WTC11 (cell line): Measurements from ENCODE around the gene HHAT.

ENCODE experiments used
- CREB1 ChIP-seq: sonication (generic); formaldehyde crosslinking; IDR thresholded peaks from 2 replicates; pipeline ENCODE4 v1.8.0; 2023; ENCODE audit warnings: mild to moderate bottlenecking, missing genetic modification reagents
- CREM ChIP-seq: sonication (generic); formaldehyde crosslinking; IDR thresholded peaks from 2 replicates; pipeline ENCODE4 v1.8.1; 2022; ENCODE audit warnings: mild to moderate bottlenecking, missing genetic modification reagents, moderate library complexity
- CTCF ChIP-seq: fragments of 200-600 bp; IDR thresholded peaks from 2 replicates; pipeline ENCODE4 v1.8.0; 2022; ENCODE audit warnings: antibody characterized with exemption
- E2F1 ChIP-seq: sonication (generic); formaldehyde crosslinking; IDR thresholded peaks from 2 replicates; pipeline ENCODE4 v1.8.0; 2022; ENCODE audit warnings: mild to moderate bottlenecking, missing genetic modification reagents
- FOXJ3 ChIP-seq: sonication (generic); formaldehyde crosslinking; IDR thresholded peaks from 2 replicates; pipeline ENCODE4 v1.9.0; 2021; ENCODE audit warnings: missing genetic modification reagents, mild to moderate bottlenecking, borderline replicate concordance
- JUN ChIP-seq: sonication (generic); formaldehyde crosslinking; IDR thresholded peaks from 2 replicates; pipeline ENCODE4 v1.8.0; 2023; ENCODE audit warnings: mild to moderate bottlenecking, missing genetic modification reagents
- MYBL2 ChIP-seq: sonication (generic); formaldehyde crosslinking; IDR thresholded peaks from 2 replicates; pipeline ENCODE4 v1.8.1; 2023; ENCODE audit warnings: mild to moderate bottlenecking, moderate library complexity, missing genetic modification reagents
- NR3C1 ChIP-seq: sonication (generic); formaldehyde crosslinking; conservative IDR thresholded peaks from 2 replicates; pipeline ENCODE4 v1.8.1; 2023; ENCODE audit warnings: low read depth, mild to moderate bottlenecking, missing genetic modification reagents
- TF ChIP-seq, protein P1 (sequence below): fragments of 250-450 bp; sonication (Bioruptor Pico); IDR thresholded peaks from 2 replicates; pipeline ENCODE4 v1.9.0; 2021; ENCODE audit warnings: mild to moderate bottlenecking, borderline replicate concordance
- TF ChIP-seq, protein P2 (sequence below): sonication (generic); formaldehyde crosslinking; IDR thresholded peaks from 2 replicates; pipeline ENCODE4 v1.8.1; 2022; ENCODE audit warnings: low read depth, mild to moderate bottlenecking, moderate library complexity, missing genetic modification reagents, borderline replicate concordance

DNA sequence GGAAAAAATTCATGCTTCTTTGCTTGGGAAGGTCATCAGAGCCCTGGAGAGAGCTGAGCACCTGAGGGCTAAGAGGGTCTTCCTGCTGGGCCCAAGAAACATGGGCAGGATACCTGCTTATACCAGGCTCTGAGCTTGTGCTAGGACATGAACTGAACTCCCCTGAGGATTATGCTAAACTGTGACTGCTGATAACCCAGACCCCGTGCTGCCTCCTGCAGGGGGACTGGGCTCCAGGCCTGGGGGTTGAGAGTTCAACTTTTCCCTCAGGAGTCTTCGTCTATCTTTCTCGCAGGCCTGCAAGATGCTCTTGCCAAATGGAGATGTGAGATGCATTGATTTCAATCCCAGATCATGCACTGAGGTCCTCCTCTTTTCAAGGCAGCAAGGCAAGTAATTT is 368.5 kb downstream of the HHAT start:
- TF ChIP-seq JUN (CRISPR knock-in tag) = no peak
- TF ChIP-seq CTCF = no peak
- TF ChIP-seq, protein P1, sequence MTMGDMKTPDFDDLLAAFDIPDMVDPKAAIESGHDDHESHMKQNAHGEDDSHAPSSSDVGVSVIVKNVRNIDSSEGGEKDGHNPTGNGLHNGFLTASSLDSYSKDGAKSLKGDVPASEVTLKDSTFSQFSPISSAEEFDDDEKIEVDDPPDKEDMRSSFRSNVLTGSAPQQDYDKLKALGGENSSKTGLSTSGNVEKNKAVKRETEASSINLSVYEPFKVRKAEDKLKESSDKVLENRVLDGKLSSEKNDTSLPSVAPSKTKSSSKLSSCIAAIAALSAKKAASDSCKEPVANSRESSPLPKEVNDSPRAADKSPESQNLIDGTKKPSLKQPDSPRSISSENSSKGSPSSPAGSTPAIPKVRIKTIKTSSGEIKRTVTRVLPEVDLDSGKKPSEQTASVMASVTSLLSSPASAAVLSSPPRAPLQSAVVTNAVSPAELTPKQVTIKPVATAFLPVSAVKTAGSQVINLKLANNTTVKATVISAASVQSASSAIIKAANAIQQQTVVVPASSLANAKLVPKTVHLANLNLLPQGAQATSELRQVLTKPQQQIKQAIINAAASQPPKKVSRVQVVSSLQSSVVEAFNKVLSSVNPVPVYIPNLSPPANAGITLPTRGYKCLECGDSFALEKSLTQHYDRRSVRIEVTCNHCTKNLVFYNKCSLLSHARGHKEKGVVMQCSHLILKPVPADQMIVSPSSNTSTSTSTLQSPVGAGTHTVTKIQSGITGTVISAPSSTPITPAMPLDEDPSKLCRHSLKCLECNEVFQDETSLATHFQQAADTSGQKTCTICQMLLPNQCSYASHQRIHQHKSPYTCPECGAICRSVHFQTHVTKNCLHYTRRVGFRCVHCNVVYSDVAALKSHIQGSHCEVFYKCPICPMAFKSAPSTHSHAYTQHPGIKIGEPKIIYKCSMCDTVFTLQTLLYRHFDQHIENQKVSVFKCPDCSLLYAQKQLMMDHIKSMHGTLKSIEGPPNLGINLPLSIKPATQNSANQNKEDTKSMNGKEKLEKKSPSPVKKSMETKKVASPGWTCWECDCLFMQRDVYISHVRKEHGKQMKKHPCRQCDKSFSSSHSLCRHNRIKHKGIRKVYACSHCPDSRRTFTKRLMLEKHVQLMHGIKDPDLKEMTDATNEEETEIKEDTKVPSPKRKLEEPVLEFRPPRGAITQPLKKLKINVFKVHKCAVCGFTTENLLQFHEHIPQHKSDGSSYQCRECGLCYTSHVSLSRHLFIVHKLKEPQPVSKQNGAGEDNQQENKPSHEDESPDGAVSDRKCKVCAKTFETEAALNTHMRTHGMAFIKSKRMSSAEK (CRISPR knock-in tag) = no peak
- no peak for TF ChIP-seq FOXJ3 (CRISPR knock-in tag)
- TF ChIP-seq, protein P2, sequence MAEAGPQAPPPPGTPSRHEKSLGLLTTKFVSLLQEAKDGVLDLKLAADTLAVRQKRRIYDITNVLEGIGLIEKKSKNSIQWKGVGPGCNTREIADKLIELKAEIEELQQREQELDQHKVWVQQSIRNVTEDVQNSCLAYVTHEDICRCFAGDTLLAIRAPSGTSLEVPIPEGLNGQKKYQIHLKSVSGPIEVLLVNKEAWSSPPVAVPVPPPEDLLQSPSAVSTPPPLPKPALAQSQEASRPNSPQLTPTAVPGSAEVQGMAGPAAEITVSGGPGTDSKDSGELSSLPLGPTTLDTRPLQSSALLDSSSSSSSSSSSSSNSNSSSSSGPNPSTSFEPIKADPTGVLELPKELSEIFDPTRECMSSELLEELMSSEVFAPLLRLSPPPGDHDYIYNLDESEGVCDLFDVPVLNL (CRISPR knock-in tag) = no peak
- TF ChIP-seq CREM = no peak
- no peak for TF ChIP-seq NR3C1 (CRISPR knock-in tag)
- TF ChIP-seq E2F1 = no peak
- no peak for TF ChIP-seq CREB1 (CRISPR knock-in tag)
- TF ChIP-seq MYBL2 = no peak
